Liver (tissue), 3 donors: ENCODE measurements around the gene ULK2.
A peak's percentile ranks its signal among the peaks of the same experiment; 100 is the strongest.

ENCODE experiments used
- EGR1 ChIP-seq, 2 donors: IDR thresholded peaks; 2 replicates each; pipeline ENCODE4 v1.6.1; 2016 to 2018; ENCODE audit warnings: antibody characterized with exemption in 2 of 2, low read depth in 2 of 2
- HNF4G ChIP-seq: IDR thresholded peaks from 2 replicates; pipeline ENCODE4 v1.6.1; 2016; ENCODE audit warnings: antibody characterized with exemption
- NR2F2 ChIP-seq: IDR thresholded peaks from 2 replicates; pipeline ENCODE4 v1.6.1; 2016; ENCODE audit warnings: antibody characterized with exemption
- RAD21 ChIP-seq, 2 donors: IDR thresholded peaks; 2 replicates each; pipeline ENCODE4 v1.6.1; 2016; ENCODE audit warnings: antibody characterized with exemption in 2 of 2, mild to moderate bottlenecking in 2 of 2
- SP1 ChIP-seq: IDR thresholded peaks from 2 replicates; pipeline ENCODE4 v1.6.1; 2018; ENCODE audit warnings: antibody characterized with exemption, mild to moderate bottlenecking
- TAF1 ChIP-seq: conservative IDR thresholded peaks from 2 replicates; pipeline ENCODE4 v1.6.1; 2016; ENCODE audit warnings: antibody characterized with exemption, mild to moderate bottlenecking
- YY1 ChIP-seq: IDR thresholded peaks from 2 replicates; pipeline ENCODE4 v1.6.1; 2016; ENCODE audit warnings: antibody characterized with exemption, mild to moderate bottlenecking
- TF ChIP-seq, protein P1 (sequence below): IDR thresholded peaks from 2 replicates; pipeline ENCODE4 v1.6.1; 2016; ENCODE audit warnings: antibody characterized with exemption, mild to moderate bottlenecking
- TF ChIP-seq, protein P2 (sequence below): fragments of 150-350 bp; IDR thresholded peaks from 2 replicates; pipeline ENCODE4 v1.5.1; 2017; ENCODE audit warnings: improper control_type of control experiment, low read depth, low read length; ENCODE audit not compliant: missing input control
- TF ChIP-seq, protein P3 (sequence below): IDR thresholded peaks from 2 replicates; pipeline ENCODE4 v1.6.1; 2016; ENCODE audit warnings: antibody characterized with exemption
- TF ChIP-seq, protein P4 (sequence below): IDR thresholded peaks from 2 replicates; pipeline ENCODE4 v1.6.1; 2016; ENCODE audit warnings: antibody characterized with exemption
- donor health status: healthy.
- donor health status: healthy.

DNA sequence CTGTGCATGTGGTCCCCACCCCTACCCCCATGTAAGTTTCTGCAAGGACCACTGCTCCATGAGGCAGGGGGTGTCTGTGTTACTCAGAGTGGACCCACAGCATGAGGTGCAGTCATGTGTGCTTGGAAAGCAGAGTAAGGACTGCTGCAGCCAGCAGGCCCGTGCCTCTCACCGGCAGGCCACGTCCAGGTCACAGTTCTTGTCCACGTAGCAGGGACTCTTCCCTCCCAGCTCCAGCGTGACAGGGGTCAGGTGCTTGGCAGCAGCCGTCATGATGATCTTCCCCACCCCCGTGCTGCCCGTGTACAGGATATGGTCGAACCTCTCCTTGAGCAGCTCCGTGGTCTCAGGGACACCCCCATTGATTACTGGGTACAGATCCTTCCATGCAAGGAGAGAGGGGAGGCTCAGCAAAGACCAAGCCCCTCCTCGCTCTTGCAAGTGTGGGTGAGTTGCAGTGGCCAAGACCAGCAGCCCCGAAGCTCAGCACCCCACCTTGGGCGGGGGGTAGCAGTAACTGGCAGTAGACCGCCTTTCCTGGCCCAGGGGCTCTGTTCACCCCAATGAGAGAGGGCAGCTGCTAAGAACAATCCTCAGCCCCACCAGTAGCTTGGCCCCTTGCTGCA is 125.8 kb downstream of the ULK2 start:
- TF ChIP-seq YY1 = no peak
- TF ChIP-seq EGR1 (IDR thresholded peaks at IDR 0.05; ENCODE audit: low read depth in 2 of 2) = no peak
- TF ChIP-seq, protein P1, sequence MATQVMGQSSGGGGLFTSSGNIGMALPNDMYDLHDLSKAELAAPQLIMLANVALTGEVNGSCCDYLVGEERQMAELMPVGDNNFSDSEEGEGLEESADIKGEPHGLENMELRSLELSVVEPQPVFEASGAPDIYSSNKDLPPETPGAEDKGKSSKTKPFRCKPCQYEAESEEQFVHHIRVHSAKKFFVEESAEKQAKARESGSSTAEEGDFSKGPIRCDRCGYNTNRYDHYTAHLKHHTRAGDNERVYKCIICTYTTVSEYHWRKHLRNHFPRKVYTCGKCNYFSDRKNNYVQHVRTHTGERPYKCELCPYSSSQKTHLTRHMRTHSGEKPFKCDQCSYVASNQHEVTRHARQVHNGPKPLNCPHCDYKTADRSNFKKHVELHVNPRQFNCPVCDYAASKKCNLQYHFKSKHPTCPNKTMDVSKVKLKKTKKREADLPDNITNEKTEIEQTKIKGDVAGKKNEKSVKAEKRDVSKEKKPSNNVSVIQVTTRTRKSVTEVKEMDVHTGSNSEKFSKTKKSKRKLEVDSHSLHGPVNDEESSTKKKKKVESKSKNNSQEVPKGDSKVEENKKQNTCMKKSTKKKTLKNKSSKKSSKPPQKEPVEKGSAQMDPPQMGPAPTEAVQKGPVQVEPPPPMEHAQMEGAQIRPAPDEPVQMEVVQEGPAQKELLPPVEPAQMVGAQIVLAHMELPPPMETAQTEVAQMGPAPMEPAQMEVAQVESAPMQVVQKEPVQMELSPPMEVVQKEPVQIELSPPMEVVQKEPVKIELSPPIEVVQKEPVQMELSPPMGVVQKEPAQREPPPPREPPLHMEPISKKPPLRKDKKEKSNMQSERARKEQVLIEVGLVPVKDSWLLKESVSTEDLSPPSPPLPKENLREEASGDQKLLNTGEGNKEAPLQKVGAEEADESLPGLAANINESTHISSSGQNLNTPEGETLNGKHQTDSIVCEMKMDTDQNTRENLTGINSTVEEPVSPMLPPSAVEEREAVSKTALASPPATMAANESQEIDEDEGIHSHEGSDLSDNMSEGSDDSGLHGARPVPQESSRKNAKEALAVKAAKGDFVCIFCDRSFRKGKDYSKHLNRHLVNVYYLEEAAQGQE = no peak
- TF ChIP-seq, protein P2, sequence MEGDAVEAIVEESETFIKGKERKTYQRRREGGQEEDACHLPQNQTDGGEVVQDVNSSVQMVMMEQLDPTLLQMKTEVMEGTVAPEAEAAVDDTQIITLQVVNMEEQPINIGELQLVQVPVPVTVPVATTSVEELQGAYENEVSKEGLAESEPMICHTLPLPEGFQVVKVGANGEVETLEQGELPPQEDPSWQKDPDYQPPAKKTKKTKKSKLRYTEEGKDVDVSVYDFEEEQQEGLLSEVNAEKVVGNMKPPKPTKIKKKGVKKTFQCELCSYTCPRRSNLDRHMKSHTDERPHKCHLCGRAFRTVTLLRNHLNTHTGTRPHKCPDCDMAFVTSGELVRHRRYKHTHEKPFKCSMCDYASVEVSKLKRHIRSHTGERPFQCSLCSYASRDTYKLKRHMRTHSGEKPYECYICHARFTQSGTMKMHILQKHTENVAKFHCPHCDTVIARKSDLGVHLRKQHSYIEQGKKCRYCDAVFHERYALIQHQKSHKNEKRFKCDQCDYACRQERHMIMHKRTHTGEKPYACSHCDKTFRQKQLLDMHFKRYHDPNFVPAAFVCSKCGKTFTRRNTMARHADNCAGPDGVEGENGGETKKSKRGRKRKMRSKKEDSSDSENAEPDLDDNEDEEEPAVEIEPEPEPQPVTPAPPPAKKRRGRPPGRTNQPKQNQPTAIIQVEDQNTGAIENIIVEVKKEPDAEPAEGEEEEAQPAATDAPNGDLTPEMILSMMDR = no peak
- TF ChIP-seq SP1 = peak; percentile 11
- TF ChIP-seq RAD21 (IDR thresholded peaks at IDR 0.05) = no peak
- no peak for TF ChIP-seq TAF1
- TF ChIP-seq HNF4G = no peak
- TF ChIP-seq NR2F2 = no peak
- TF ChIP-seq, protein P3, sequence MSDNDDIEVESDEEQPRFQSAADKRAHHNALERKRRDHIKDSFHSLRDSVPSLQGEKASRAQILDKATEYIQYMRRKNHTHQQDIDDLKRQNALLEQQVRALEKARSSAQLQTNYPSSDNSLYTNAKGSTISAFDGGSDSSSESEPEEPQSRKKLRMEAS = no peak
- TF ChIP-seq, protein P4, sequence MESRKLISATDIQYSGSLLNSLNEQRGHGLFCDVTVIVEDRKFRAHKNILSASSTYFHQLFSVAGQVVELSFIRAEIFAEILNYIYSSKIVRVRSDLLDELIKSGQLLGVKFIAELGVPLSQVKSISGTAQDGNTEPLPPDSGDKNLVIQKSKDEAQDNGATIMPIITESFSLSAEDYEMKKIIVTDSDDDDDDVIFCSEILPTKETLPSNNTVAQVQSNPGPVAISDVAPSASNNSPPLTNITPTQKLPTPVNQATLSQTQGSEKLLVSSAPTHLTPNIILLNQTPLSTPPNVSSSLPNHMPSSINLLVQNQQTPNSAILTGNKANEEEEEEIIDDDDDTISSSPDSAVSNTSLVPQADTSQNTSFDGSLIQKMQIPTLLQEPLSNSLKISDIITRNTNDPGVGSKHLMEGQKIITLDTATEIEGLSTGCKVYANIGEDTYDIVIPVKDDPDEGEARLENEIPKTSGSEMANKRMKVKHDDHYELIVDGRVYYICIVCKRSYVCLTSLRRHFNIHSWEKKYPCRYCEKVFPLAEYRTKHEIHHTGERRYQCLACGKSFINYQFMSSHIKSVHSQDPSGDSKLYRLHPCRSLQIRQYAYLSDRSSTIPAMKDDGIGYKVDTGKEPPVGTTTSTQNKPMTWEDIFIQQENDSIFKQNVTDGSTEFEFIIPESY = no peak
